Natural killer cell (primary cell): Measurements from ENCODE around the gene ABHD11. TPM values are rescaled to one million over a fixed set of nuclear protein-coding genes. Genes with fewer than 3 reads are reported as not detected.
"Not testable (repeated sequence)": the region's sequence is repeated elsewhere in the genome, so short reads cannot be mapped to it uniquely, and the experiment has no call there.

Experiments
- ATAC-seq, 3 donors: fragments of 150-1000 bp in 2 of 3; fragments of 200-7000 bp in 1 of 3; cut with Tn5 transposase; 1 replicate in 1 of 3; 2 replicates in 2 of 3; pipeline ENCODE4 v1.10.0; 2021; ENCODE audit warnings: mild to moderate bottlenecking in 2 of 3, moderate library complexity in 2 of 3
- DNase-seq, 2 donors: peaks; one replicate each; pipeline versions ENCODE4 v3.0.0 to v3.0.0-alpha.2; 2013 to 2021; ENCODE audit warnings: mixed read lengths in 1 of 2
- H3K27ac ChIP-seq: one replicate; pipeline ENCODE4 v1.5.1; 2013; ENCODE audit warnings: mild to moderate bottlenecking, low read length
- H3K27me3 ChIP-seq: one replicate; pipeline ENCODE4 v1.6.1; 2013; ENCODE audit warnings: low read length; ENCODE audit not compliant: control insufficient read depth, insufficient read depth
- H3K36me3 ChIP-seq: one replicate; pipeline ENCODE4 v1.6.1; 2013; ENCODE audit warnings: low read length; ENCODE audit not compliant: control insufficient read depth, insufficient read depth
- H3K4me1 ChIP-seq: one replicate; pipeline ENCODE4 v1.6.1; 2013; ENCODE audit warnings: low read length; ENCODE audit not compliant: control insufficient read depth, insufficient read depth
- H3K4me3 ChIP-seq: one replicate; pipeline ENCODE4 v1.5.1; 2013; ENCODE audit warnings: low read length
- H3K9me3 ChIP-seq: one replicate; pipeline ENCODE4 v1.6.1; 2013; ENCODE audit warnings: low read length; ENCODE audit not compliant: control insufficient read depth, insufficient read depth
- H3K27ac Mint-ChIP-seq, 2 donors: one replicate each; pipeline ENCODE4 v1.8.0; 2022; ENCODE audit warnings: mild to moderate bottlenecking in 2 of 2, mixed read lengths in 2 of 2, moderate library complexity in 1 of 2
- H3K27me3 Mint-ChIP-seq, 2 donors: one replicate each; pipeline ENCODE4 v1.8.0; 2022; ENCODE audit warnings: low read depth in 2 of 2, mixed read lengths in 2 of 2
- H3K36me3 Mint-ChIP-seq: one replicate; pipeline ENCODE4 v1.8.0; 2022; ENCODE audit warnings: mixed read lengths
- H3K4me1 Mint-ChIP-seq, 2 donors: one replicate each; pipeline ENCODE4 v1.8.0; 2022; ENCODE audit warnings: mixed read lengths in 2 of 2
- H3K4me3 Mint-ChIP-seq: one replicate; pipeline ENCODE4 v1.8.0; 2022; ENCODE audit warnings: mild to moderate bottlenecking, moderate library complexity, mixed read lengths
- H3K9me3 Mint-ChIP-seq, 2 donors: one replicate each; pipeline ENCODE4 v1.8.0; 2022; ENCODE audit warnings: mixed read lengths in 2 of 2
- CTCF ChIP-seq: fragments of 200-600 bp; IDR thresholded peaks from one replicate; pipeline ENCODE4 v1.8.0; 2022; ENCODE audit warnings: antibody characterized with exemption
- WGBS: methylation state at CpG from one replicate; pipeline ENCODE4 v1.1.7; 2013; ENCODE audit warnings: missing lambda C conversion rate; ENCODE audit not compliant: insufficient coverage; 5-methylcytosine and 5-hydroxymethylcytosine counted together
- intact Hi-C: fragments of 100-400 bp; cut with micrococcal nuclease; formaldehyde crosslinking; loops from one replicate; pipeline ENCODE4 v1.14.2; 2022
- total RNA-seq, 4 donors: library from RNA; stranded (reverse); fragments of 120-200 nt in 1 of 4; gene quantifications; one replicate each; pipeline versions ENCODE4 v1.2.3 to v1.2.4, GENCODE V29; 2013 to 2022

ABHD11 gene
- total RNA-seq, result 10 to 100 TPM; 14.7 to 23.7 (median 20.0) TPM
- total RNA-seq (2013), result 13.8 TPM

- H3K27ac ChIP-seq, result peak within 1 kb of the TSS; percentile 77
- Mint-ChIP-seq H3K27ac (peak within 1 kb of the TSS; percentile 81 to 93), H3K4me1 (peaks cover 15 to 30% of the 10 kb centered on the region in 2 donors), H3K36me3 (no peaks in the 10 kb centered on the region), H3K27me3 (no peaks in the 10 kb centered on the region), H3K4me3 (peak within 1 kb of the TSS; percentile 89), H3K9me3 (no peaks in the 10 kb centered on the region)
- peaks cover 15% of the 10 kb centered on the region for H3K36me3 ChIP-seq
- H3K4me3 ChIP-seq, result peak within 1 kb of the TSS; percentile 89
- intact Hi-C loops, result loop anchor here (1.0 to 5.0 kb wide), 4 partner anchors 20 to 160 kb away; partner anchors contain the start of genes BUD23, DNAJC30, STX1A and TBL2
- peak; percentile 86 to 96 (median 90) for ATAC-seq
- peaks cover 24% of the 10 kb centered on the region for H3K4me1 ChIP-seq
- DNase-seq, result peak; percentile 96 to 98
- H3K9me3 ChIP-seq, result no peaks in the 10 kb centered on the region
- under 1% methylated on average over 84 of the region's 84 CpGs for WGBS
- no peaks in the 10 kb centered on the region for H3K27me3 ChIP-seq
- TF ChIP-seq CTCF, result no peak
Measured at GRCh38 chr7:73738612-73739386, at the start of gene ABHD11. ABHD11 (minus strand) TSS chr7:73738802; CDS start chr7:73738770, 32 bp downstream.

GRCh38 chr7:73787786-73788048 is 49.1 kb upstream of the ABHD11 start:
- H3K9me3 Mint-ChIP-seq, H3K27ac ChIP-seq, H3K4me3 Mint-ChIP-seq, DNase-seq, intact Hi-C loops, H3K27me3 Mint-ChIP-seq, H3K36me3 ChIP-seq, H3K4me1 ChIP-seq, ATAC-seq, H3K27ac Mint-ChIP-seq, H3K27me3 ChIP-seq, H3K9me3 ChIP-seq, H3K36me3 Mint-ChIP-seq, H3K4me1 Mint-ChIP-seq, H3K4me3 ChIP-seq: not testable (repeated sequence)
- WGBS, result no CpG with 5 or more reads among the region's 1 CpG

GRCh38 chr7:73786588-73786987 is 48.0 kb upstream of the ABHD11 start:
- intact Hi-C loops, result no loop called here
- H3K4me3 ChIP-seq, result no peak overlapping the region
- Mint-ChIP-seq H3K36me3 (no peaks in the 10 kb centered on the region), H3K27me3 (no peaks in the 10 kb centered on the region), H3K4me1 (no peaks in the 10 kb centered on the region), H3K27ac (no peak overlapping the region), H3K9me3 (no peaks in the 10 kb centered on the region), H3K4me3 (no peak overlapping the region)
- WGBS, result no CpG with 5 or more reads among the region's 1 CpG
- no peaks in the 10 kb centered on the region for H3K27me3 ChIP-seq
- no peaks in the 10 kb centered on the region for H3K36me3 ChIP-seq
- TF ChIP-seq CTCF, result no peak
- ATAC-seq (no peak), DNase-seq (no peak)
- no peak overlapping the region for H3K27ac ChIP-seq
- H3K4me1 ChIP-seq, result no peaks in the 10 kb centered on the region
- no peaks in the 10 kb centered on the region for H3K9me3 ChIP-seq

- H3K27ac Mint-ChIP-seq, result no peak overlapping the region
- no peaks in the 10 kb centered on the region for H3K36me3 Mint-ChIP-seq
- H3K4me1 Mint-ChIP-seq, result no peaks in the 10 kb centered on the region
- no peaks in the 10 kb centered on the region for H3K4me1 ChIP-seq
- no peak for TF ChIP-seq CTCF
- no peaks in the 10 kb centered on the region for H3K9me3 ChIP-seq
- no peaks in the 10 kb centered on the region for H3K36me3 ChIP-seq
- 83% methylated on average over 1 of the region's 1 CpG for WGBS
- no peak overlapping the region for H3K4me3 Mint-ChIP-seq
- peaks cover 0 to 5% of the 10 kb centered on the region in 2 donors for H3K27me3 Mint-ChIP-seq
- no peaks in the 10 kb centered on the region for H3K9me3 Mint-ChIP-seq
- no peak overlapping the region for H3K4me3 ChIP-seq
- no peaks in the 10 kb centered on the region for H3K27me3 ChIP-seq
- DNase-seq (no peak), ATAC-seq (no peak)
- H3K27ac ChIP-seq, result no peak overlapping the region
- intact Hi-C loops, result no loop called here
Measured at GRCh38 chr7:73779517-73779916, 40.9 kb upstream of the ABHD11 start.
